Hepatocyte (in vitro differentiated cells): ENCODE results near the gene ELAVL3. TPM values are rescaled to one million over a fixed set of nuclear protein-coding genes. Genes with fewer than 3 reads are reported as not detected.
"Not testable (repeated sequence)": the region's sequence is repeated elsewhere in the genome, so short reads cannot be mapped to it uniquely, and the experiment has no call there.

Experiments
- DNase-seq: peaks from one replicate; pipeline ENCODE4 v3.0.0-alpha.2; 2016; ENCODE audit warnings: low spot score
- H2AFZ ChIP-seq: fragments of 200-600 bp; sonication (generic); 2 replicates; pipeline ENCODE4 v1.6.0; 2016; ENCODE audit warnings: antibody characterized with exemption, mild to moderate bottlenecking
- H3K27ac ChIP-seq: fragments of 200-600 bp; sonication (generic); 2 replicates; pipeline ENCODE4 v1.5.1; 2016; ENCODE audit warnings: mild to moderate bottlenecking
- H3K27me3 ChIP-seq: fragments of 200-600 bp; sonication (generic); 2 replicates; pipeline ENCODE4 v1.6.1; 2016
- H3K36me3 ChIP-seq: fragments of 200-600 bp; sonication (generic); replicated peaks from 2 replicates; pipeline ENCODE4 v1.5.1; 2016; ENCODE audit warnings: low read depth; ENCODE audit not compliant: insufficient read depth
- H3K4me1 ChIP-seq: fragments of 200-600 bp; sonication (generic); 2 replicates; pipeline ENCODE4 v1.5.1; 2016; ENCODE audit warnings: mild to moderate bottlenecking, moderate library complexity; ENCODE audit not compliant: insufficient read depth
- H3K4me2 ChIP-seq: fragments of 200-600 bp; sonication (generic); 2 replicates; pipeline ENCODE4 v1.6.0; 2016
- H3K4me3 ChIP-seq: fragments of 200-600 bp; sonication (generic); 2 replicates; pipeline ENCODE4 v1.5.1; 2016; ENCODE audit warnings: mild to moderate bottlenecking
- H3K79me2 ChIP-seq: fragments of 200-600 bp; sonication (generic); 2 replicates; pipeline ENCODE4 v1.6.0; 2017; ENCODE audit warnings: mild to moderate bottlenecking
- H3K9me2 ChIP-seq: fragments of 200-600 bp; sonication (generic); replicated peaks from 2 replicates; pipeline ENCODE4 v1.6.0; 2017; ENCODE audit warnings: mild to moderate bottlenecking; ENCODE audit not compliant: insufficient read depth
- H3K9me3 ChIP-seq: fragments of 200-600 bp; sonication (generic); 2 replicates; pipeline ENCODE4 v1.5.1; 2016; ENCODE audit warnings: low read depth, mild to moderate bottlenecking
- H4K20me1 ChIP-seq: fragments of 200-600 bp; sonication (generic); 2 replicates; pipeline ENCODE4 v1.6.0; 2016; ENCODE audit warnings: mild to moderate bottlenecking; ENCODE audit not compliant: insufficient read depth, poor library complexity, severe bottlenecking
- EZH2 ChIP-seq: fragments of 200-600 bp; sonication (generic); IDR thresholded peaks from 2 replicates; pipeline ENCODE4 v1.6.1; 2016; ENCODE audit warnings: antibody characterized with exemption, mild to moderate bottlenecking, borderline replicate concordance
- EZH2phosphoT487 ChIP-seq: fragments of 200-600 bp; sonication (generic); IDR thresholded peaks from one replicate; pipeline ENCODE4 v1.6.1; 2018; ENCODE audit warnings: antibody characterized with exemption, mild to moderate bottlenecking, low read depth, moderate library complexity; ENCODE audit not compliant: unreplicated experiment, severe bottlenecking
- WGBS: methylation state at CpG from one replicate; pipeline ENCODE4 v1.1.6; 2016; ENCODE audit warnings: low lambda C conversion rate; ENCODE audit errors: missing lambda C conversion rate; 5-methylcytosine and 5-hydroxymethylcytosine counted together
- polyA plus RNA-seq: library from polyadenylated mRNA; unstranded; fragments of >200 nt; fragmentation: Nextera tagmentation; extraction: Ambion mirVana; gene quantifications from 2 replicates; pipeline ENCODE4 v1.2.1, GENCODE V29; 2016
- total RNA-seq: library from RNA; depleted of rRNA; stranded (reverse); fragments of >200 nt; gene quantifications from 2 replicates; pipeline ENCODE4 v1.2.3, GENCODE V29; 2014
- TF ChIP-seq, protein P1 (sequence below): fragments of 200-600 bp; sonication (generic); IDR thresholded peaks from 2 replicates; pipeline ENCODE4 v1.5.1; 2016; ENCODE audit warnings: antibody characterized with exemption, mild to moderate bottlenecking; ENCODE audit not compliant: poor library complexity

ELAVL3 gene
- total and polyA plus RNA-seq, 2 experiments from 2014 or later: 0.11 to 0.30 TPM

DNA sequence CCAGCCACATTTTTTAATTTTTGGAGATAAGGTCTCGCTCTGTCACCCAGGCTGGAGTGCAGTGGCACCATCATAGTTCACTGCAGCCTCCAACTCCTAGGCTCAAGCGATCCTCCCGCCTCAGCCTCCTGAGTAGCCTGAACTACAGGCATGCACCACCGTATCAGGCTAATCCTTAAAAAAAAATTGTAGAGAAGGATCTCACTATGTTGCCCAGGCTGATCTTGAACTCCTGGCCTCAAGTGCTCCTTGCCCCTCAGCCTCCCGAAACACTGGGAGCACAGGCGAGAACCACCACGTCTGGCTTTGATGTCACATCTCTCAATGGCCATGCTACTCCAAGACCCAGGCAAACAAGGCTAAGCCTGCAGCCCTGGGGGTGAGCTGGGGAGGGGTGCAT lies 24.2 kb downstream of the ELAVL3 start:
- H3K79me2 ChIP-seq: no peaks in the 10 kb centered on the region
- no peaks in the 10 kb centered on the region for H3K27me3 ChIP-seq
- no peaks in the 10 kb centered on the region for H3K9me3 ChIP-seq
- 91% methylated on average over 7 of the region's 7 CpGs for WGBS
- no peaks in the 10 kb centered on the region for H3K36me3 ChIP-seq
- H3K4me1 ChIP-seq: peaks cover 2% of the 10 kb centered on the region
- no peaks in the 10 kb centered on the region for H4K20me1 ChIP-seq
- no peak overlapping the region for H3K4me2 ChIP-seq
- H3K9me2 ChIP-seq: no peaks in the 10 kb centered on the region
- H3K27ac ChIP-seq: no peak overlapping the region
- H3K4me3 ChIP-seq: no peak overlapping the region
- TF ChIP-seq EZH2phosphoT487 (no peak), EZH2 (no peak)
- TF ChIP-seq, protein P1, sequence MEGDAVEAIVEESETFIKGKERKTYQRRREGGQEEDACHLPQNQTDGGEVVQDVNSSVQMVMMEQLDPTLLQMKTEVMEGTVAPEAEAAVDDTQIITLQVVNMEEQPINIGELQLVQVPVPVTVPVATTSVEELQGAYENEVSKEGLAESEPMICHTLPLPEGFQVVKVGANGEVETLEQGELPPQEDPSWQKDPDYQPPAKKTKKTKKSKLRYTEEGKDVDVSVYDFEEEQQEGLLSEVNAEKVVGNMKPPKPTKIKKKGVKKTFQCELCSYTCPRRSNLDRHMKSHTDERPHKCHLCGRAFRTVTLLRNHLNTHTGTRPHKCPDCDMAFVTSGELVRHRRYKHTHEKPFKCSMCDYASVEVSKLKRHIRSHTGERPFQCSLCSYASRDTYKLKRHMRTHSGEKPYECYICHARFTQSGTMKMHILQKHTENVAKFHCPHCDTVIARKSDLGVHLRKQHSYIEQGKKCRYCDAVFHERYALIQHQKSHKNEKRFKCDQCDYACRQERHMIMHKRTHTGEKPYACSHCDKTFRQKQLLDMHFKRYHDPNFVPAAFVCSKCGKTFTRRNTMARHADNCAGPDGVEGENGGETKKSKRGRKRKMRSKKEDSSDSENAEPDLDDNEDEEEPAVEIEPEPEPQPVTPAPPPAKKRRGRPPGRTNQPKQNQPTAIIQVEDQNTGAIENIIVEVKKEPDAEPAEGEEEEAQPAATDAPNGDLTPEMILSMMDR: no peak
- no peak for DNase-seq
- no peak overlapping the region for H2AFZ ChIP-seq

DNA sequence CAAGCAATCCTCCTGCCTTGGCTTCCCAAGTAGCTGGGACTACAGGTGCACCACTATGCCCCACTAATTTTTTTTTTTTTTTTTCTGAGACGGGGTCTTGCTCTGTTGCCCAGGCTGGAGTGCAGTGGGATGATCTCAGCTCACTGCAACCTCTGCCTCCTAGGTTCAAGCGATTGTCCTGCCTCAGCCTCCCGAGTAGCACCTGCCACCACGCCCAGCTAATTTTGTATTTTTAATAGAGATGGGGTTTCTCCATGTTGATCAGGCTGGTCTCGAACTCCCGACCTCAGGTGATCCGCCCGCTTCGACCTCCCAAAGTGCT lies 25.7 kb downstream of the ELAVL3 start:
- WGBS: 93% methylated on average over 9 of the region's 9 CpGs
- H3K79me2 ChIP-seq, H2AFZ ChIP-seq, H4K20me1 ChIP-seq, H3K36me3 ChIP-seq, H3K9me3 ChIP-seq, H3K9me2 ChIP-seq, H3K4me2 ChIP-seq, H3K27ac ChIP-seq, H3K27me3 ChIP-seq, H3K4me3 ChIP-seq, H3K4me1 ChIP-seq, DNase-seq: not testable (repeated sequence)

DNA sequence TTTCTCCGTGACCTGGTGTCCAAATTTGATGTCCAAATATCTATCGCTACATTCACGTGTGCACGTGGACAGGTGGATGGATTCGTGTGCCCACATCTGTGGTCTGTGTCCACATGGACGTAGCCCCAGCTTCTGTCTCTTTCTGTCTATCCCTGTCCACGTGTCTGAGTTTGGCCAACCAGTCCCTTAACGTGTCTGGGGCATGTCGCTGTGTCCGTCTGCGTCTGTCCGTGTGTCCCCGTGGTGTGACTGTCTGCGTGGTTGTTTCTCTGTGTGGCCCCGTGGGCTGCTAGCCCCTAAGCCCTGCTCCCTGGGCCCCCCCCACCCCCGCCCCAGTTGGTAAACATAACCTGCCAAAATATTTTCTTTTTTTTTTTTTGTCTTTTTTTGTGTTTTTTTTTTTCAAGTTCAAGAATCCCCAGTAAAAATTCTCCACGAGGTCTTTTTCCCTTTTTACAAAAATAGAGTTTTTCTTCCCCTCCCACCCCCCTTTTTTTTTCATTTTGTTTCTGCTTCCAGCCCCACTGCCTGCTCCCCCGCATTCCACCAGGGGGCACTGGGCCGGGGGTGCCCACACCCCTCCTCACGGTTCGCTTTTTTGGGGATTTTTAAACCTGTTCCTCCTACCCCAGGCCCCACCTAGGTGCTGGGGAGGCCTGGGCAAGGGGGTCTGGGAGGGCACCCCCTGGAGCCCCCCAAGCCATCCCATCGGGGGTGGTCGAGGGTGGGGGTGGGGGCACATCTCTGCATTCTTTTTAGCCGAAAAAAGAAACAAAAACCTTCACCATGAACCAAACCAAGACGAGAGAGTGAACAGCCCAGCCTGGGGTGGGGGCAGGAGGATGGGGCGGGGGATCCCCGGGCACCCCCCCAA lies 27.1 kb downstream of the ELAVL3 start:
- Histone ChIP-seq H3K36me3 (no peaks in the 10 kb centered on the region), H3K4me2 (no peak overlapping the region), H3K79me2 (no peaks in the 10 kb centered on the region), H2AFZ (no peak overlapping the region), H4K20me1 (no peaks in the 10 kb centered on the region), H3K27ac (no peak overlapping the region), H3K27me3 (no peaks in the 10 kb centered on the region), H3K4me3 (no peak overlapping the region), H3K9me3 (no peaks in the 10 kb centered on the region), H3K4me1 (peaks cover 2% of the 10 kb centered on the region), H3K9me2 (no peaks in the 10 kb centered on the region)
- WGBS: 87% methylated on average over 17 of the region's 27 CpGs
- TF ChIP-seq EZH2 (no peak), EZH2phosphoT487 (no peak)
- TF ChIP-seq, protein P1: peak; percentile 27
- no peak for DNase-seq

DNA sequence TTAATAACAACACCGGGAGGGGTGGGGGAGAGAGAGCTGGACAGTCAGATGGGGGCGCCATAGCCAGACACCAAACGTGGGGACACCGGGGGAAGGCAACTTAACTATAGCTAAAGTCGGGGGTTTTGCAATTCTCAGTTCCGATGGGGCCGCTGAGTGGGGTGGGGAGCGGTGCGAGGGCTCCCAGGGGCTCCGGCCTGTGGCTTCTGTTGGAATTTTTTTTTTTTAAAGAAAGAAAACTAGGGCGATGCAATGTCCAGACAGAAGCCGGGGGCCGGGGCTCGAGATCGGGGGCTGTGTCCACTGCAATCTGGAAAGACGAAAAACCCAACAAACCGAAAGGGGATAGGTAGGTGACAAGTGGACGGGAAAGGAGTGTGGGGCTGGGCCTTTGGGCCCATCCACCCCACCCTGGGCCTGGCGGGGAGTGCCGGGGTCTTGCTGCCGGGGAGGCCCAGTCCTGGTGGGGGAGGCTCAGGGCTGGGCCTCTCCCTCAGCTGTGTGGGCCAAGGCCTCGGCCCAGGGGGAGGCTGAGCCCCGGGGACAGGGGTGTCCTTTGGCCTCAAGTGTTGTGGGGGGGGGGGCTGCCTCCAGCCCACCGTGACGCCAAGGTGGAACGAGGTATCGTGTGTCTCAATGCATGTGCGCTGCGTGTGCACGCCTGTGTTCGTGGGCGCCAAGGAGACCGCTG lies 28.1 kb downstream of the ELAVL3 start:
- no peaks in the 10 kb centered on the region for H4K20me1 ChIP-seq
- TF ChIP-seq EZH2: no peak
- TF ChIP-seq EZH2phosphoT487: no peak
- TF ChIP-seq, protein P1: peak; percentile 8
- no peak overlapping the region for H3K4me2 ChIP-seq
- H3K9me2 ChIP-seq: no peaks in the 10 kb centered on the region
- DNase-seq: no peak
- no peaks in the 10 kb centered on the region for H3K79me2 ChIP-seq
- H3K4me3 ChIP-seq: no peak overlapping the region
- H3K27ac ChIP-seq: no peak overlapping the region
- no peaks in the 10 kb centered on the region for H3K36me3 ChIP-seq
- no peak overlapping the region for H2AFZ ChIP-seq
- no peaks in the 10 kb centered on the region for H3K9me3 ChIP-seq
- 83% methylated on average over 21 of the region's 33 CpGs for WGBS
- H3K27me3 ChIP-seq: no peaks in the 10 kb centered on the region
- H3K4me1 ChIP-seq: peaks cover 2% of the 10 kb centered on the region
